A673 (cell line): Measurements from ENCODE around the gene HMOX2. TPM values are rescaled to one million over a fixed set of nuclear protein-coding genes. Genes with fewer than 3 reads are reported as not detected.

Experiments
- BruUV-seq: library from RNA; stranded (reverse); fragments of 400-500 nt; replicated peaks from 2 replicates; lab custom pipeline; 2021; lab: Mats Ljungman, UMichigan
- CTCF ChIA-PET: fragments of 300-600 bp; sonication (Branson Sonifier 250); formaldehyde crosslinking; loops from one replicate; lab custom pipeline; 2022; ENCODE audit warnings: antibody characterized with exemption; lab: Charles Lee
- POLR2A ChIA-PET: fragments of 300-600 bp; sonication (Branson Sonifier 250); formaldehyde crosslinking; loops from one replicate; lab custom pipeline; 2022; ENCODE audit warnings: antibody characterized with exemption; ENCODE audit not compliant: low non-redundant PET; lab: Charles Lee
- DNase-seq: peaks from one replicate; pipeline ENCODE4 v3.0.0-alpha.2; 2015; ENCODE audit warnings: low spot score
- H3K27ac ChIP-seq: fragments of 200-600 bp; sonication (generic); 2 replicates; pipeline ENCODE4 v1.5.1; 2016; ENCODE audit warnings: mixed run types, low read depth, mild to moderate bottlenecking, mixed read lengths, antibody characterized with exemption, low read length; ENCODE audit not compliant: poor library complexity, severe bottlenecking
- H3K27me3 ChIP-seq: fragments of 200-600 bp; sonication (generic); replicated peaks from 2 replicates; pipeline ENCODE4 v1.6.1; 2017; ENCODE audit warnings: mixed run types, low read depth, mild to moderate bottlenecking, mixed read lengths, antibody characterized with exemption, low read length; ENCODE audit not compliant: insufficient read depth, poor library complexity
- H3K36me3 ChIP-seq: fragments of 200-600 bp; sonication (generic); 2 replicates; pipeline ENCODE4 v1.6.1; 2016; ENCODE audit warnings: mixed run types, mild to moderate bottlenecking, mixed read lengths, antibody characterized with exemption, low read length; ENCODE audit not compliant: insufficient read depth, poor library complexity, severe bottlenecking
- H3K4me1 ChIP-seq: fragments of 200-600 bp; sonication (generic); 2 replicates; pipeline ENCODE4 v1.6.1; 2017; ENCODE audit warnings: mixed run types, mild to moderate bottlenecking, mixed read lengths, antibody characterized with exemption, low read length; ENCODE audit not compliant: insufficient read depth, poor library complexity, severe bottlenecking
- H3K4me3 ChIP-seq: fragments of 200-600 bp; sonication (generic); 2 replicates; pipeline ENCODE4 v1.5.1; 2016; ENCODE audit warnings: low read depth, mixed run types, mild to moderate bottlenecking, mixed read lengths, low read length; ENCODE audit not compliant: poor library complexity, severe bottlenecking
- H3K9me3 ChIP-seq: fragments of 200-600 bp; sonication (generic); 2 replicates; pipeline ENCODE4 v1.6.1; 2016; ENCODE audit warnings: mixed run types, low read depth, mild to moderate bottlenecking, mixed read lengths, antibody characterized with exemption, low read length; ENCODE audit not compliant: poor library complexity, severe bottlenecking
- EZH2 ChIP-seq: fragments of 200-600 bp; sonication (generic); IDR thresholded peaks from 2 replicates; pipeline ENCODE4 v1.6.1; 2017; ENCODE audit warnings: borderline replicate concordance, low read depth, mild to moderate bottlenecking, mixed read lengths, antibody characterized with exemption, low read length; ENCODE audit not compliant: poor library complexity, severe bottlenecking
- intact Hi-C: fragments of 100-400 bp; cut with micrococcal nuclease; formaldehyde crosslinking; loops from one replicate; pipeline ENCODE4 v1.10.0; 2022; ENCODE audit not compliant: unreplicated experiment
- total RNA-seq: library from RNA; stranded (reverse); gene quantifications from 2 replicates; pipeline ENCODE4 v1.2.3, GENCODE V29; 2021
- TF ChIP-seq, protein P1 (sequence below): fragments of 300-800, 200-600 bp; sonication (generic); conservative IDR thresholded peaks from 2 replicates; pipeline ENCODE4 v1.5.1; 2017; ENCODE audit warnings: low read depth, mild to moderate bottlenecking, antibody characterized with exemption, low read length, moderate library complexity, mixed read lengths

The HMOX2 gene
- total RNA-seq, 1 experiment from 2014 or later, result 63.0 TPM

DNA sequence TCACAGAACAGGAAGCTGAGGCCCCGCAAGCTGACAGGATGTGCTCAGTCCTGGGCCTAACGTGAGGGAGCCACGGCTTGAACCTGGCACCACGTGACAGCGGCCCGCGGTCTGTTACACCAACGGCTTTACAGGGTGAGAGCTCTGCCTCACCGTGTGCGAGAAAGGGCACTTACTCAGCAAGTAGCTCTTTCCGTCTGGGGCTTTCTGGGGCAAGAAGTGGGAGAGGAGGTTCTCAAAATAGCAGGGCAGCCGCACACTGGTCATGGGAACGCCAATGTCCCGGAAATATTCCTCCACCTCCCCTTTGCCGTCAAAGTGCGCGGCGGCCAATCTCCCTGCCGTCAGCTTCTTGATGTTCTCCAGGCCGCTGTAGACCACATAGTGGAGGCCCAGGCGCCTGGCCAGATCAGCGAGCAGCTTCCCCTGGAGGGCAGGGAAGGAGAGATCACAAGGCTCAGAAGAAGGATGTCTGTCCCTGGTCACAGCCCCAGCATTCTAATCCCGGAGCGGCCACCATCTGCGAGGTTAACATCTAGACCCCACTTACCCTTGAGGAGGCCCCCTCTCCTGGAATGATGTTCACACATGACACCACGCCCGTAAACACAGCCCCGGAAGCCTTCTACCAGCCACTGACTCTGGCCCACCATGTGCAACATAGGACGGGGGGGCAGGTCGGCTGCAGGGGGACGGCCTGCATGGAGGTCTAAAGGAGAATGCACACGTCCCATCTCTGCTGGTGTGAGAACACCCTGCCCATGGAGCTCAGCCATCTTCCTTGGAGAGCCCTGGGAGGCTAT, 10.0 kb upstream of the HMOX2 start:
- no peak for DNase-seq
- intact Hi-C loops, result no loop called here
- Histone ChIP-seq H3K9me3 (no peaks in the 10 kb centered on the region), H3K27me3 (no peaks in the 10 kb centered on the region), H3K4me1 (no peaks in the 10 kb centered on the region), H3K27ac (no peak overlapping the region), H3K36me3 (peaks cover 54% of the 10 kb centered on the region), H3K4me3 (no peak overlapping the region)
- BruUV-seq, result no TSS peak
- no peak for TF ChIP-seq EZH2
- TF ChIP-seq, protein P1, sequence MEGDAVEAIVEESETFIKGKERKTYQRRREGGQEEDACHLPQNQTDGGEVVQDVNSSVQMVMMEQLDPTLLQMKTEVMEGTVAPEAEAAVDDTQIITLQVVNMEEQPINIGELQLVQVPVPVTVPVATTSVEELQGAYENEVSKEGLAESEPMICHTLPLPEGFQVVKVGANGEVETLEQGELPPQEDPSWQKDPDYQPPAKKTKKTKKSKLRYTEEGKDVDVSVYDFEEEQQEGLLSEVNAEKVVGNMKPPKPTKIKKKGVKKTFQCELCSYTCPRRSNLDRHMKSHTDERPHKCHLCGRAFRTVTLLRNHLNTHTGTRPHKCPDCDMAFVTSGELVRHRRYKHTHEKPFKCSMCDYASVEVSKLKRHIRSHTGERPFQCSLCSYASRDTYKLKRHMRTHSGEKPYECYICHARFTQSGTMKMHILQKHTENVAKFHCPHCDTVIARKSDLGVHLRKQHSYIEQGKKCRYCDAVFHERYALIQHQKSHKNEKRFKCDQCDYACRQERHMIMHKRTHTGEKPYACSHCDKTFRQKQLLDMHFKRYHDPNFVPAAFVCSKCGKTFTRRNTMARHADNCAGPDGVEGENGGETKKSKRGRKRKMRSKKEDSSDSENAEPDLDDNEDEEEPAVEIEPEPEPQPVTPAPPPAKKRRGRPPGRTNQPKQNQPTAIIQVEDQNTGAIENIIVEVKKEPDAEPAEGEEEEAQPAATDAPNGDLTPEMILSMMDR, result no peak
- POLR2A ChIA-PET, result interaction anchor here (0.5 kb wide), 1 partner anchor 8 kb away, joined by 4 read pairs; no protein-coding TSS in a partner anchor
- CTCF ChIA-PET, result no interaction called here

DNA sequence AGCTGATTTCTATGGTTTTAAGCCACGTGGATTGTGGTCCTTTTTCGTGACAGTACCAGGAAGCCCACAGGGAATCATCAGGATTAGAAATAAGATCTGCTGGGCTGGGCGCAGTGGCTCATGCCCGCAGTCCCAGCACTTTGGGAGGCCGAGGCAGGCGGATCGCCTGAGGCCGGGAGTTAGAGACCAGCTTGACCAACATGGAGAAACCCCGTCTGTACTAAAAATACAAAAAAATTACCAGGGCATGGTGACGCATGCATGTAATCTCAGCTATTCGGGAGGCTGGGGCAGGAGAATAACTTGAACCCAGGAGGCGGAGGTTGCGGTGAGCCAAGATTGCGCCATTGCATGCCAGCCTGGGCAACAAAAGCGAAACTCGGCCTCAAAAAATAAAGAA, 8.3 kb upstream of the HMOX2 start:
- Histone ChIP-seq H3K27me3 (no peaks in the 10 kb centered on the region), H3K27ac (no peak overlapping the region), H3K4me1 (peaks cover 4% of the 10 kb centered on the region), H3K9me3 (no peaks in the 10 kb centered on the region), H3K4me3 (no peak overlapping the region), H3K36me3 (peaks cover 53% of the 10 kb centered on the region)
- intact Hi-C loops, result no loop called here
- no TSS peak for BruUV-seq
- TF ChIP-seq, protein P1, result no peak
- no peak for TF ChIP-seq EZH2
- no peak for DNase-seq
- ChIA-PET POLR2A (interaction anchor here (0.7 kb wide), 1 partner anchor 45 kb away, joined by 4 read pairs; no protein-coding TSS in a partner anchor), CTCF (no interaction called here)

DNA sequence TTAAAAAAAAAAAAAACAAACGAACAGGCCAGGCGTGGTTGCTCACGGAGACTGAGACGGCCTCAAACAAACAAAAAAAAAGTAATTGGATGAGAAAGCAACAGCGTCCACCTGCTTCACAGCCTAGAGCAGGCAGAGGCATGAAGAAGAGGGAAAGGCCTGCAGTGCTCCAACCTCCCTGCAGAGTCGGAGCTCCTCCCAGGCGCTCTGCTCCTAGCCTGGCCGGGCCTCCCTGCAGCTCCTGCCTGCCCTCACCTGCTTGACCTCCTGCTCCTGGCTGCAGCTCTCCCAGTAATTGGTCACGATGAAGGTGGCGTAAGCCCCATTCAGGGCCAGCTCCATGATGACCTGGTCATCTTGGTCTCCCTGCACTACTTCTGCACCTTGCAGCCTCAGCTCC, 7.2 kb upstream of the HMOX2 start:
- Histone ChIP-seq H3K27me3 (no peaks in the 10 kb centered on the region), H3K9me3 (no peaks in the 10 kb centered on the region), H3K27ac (no peak overlapping the region), H3K4me1 (peaks cover 6% of the 10 kb centered on the region), H3K4me3 (no peak overlapping the region), H3K36me3 (peaks cover 47% of the 10 kb centered on the region)
- DNase-seq, result no peak
- ChIA-PET POLR2A (no interaction called here), CTCF (no interaction called here)
- TF ChIP-seq EZH2, result no peak
- TF ChIP-seq, protein P1, result no peak
- BruUV-seq, result no TSS peak
- intact Hi-C loops, result no loop called here
